HG03135 (cell line): ENCODE results near the gene TP53RK.
"Not testable (repeated sequence)": the region's sequence is repeated elsewhere in the genome, so short reads cannot be mapped to it uniquely, and the experiment has no call there.

Source experiments
- ATAC-seq: cut with Tn5 transposase; IDR thresholded peaks from one replicate; pipeline ENCODE4 v1.9.1; 2021; ENCODE audit warnings: mild to moderate bottlenecking, moderate library complexity; ENCODE audit not compliant: unreplicated experiment

TP53RK gene

DNA sequence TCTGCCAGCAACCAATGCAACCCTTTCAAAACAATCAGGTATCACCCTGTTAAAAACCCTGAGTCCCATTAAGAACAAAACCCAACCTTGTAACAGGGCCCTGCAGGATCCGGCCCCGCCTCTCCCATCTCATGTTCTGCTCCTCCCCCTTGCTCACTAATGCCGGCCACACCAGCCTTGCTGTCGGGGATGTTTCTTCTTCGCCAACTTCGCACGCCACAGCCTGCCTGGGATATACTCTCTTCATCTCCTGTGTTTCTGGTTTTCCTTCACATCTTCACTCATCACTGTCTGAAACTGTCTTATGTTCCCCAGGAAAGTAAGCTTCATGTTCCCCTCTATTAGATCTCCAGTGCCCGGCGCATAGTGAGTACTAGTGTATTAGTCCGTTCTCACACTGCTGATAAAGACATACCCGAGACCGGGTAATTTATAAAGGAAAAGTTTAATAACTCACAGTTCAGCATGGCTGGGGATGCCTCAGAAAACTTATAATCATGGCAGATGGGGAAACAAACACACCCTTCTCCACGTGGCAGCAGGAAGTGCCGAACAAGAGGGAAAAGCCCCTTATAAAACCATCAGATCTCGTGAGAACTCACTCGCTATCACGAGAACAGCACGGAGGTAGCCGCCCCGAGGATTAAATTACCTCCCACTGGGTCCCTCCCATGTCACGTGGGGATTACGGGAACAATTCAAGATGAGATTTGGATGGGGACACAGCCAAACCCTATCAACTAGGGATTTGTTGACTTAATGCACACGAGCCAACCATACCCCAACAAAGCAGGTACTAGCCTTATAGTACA, 5.1 kb downstream of the TP53RK start:
- no peak for ATAC-seq

DNA sequence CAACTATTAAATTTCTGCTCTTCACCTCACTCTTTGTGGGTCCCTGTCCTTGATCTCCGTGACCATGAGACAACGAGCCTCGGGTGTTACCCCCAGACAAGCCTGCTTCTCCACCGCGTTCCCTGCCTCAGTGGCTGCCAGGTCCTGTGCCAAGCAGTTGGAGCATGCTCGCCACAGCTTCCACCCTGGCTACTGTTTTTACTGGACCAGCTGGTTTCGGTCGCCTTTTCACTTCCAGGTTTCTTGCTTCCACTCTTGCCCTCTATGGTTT, 5.6 kb downstream of the TP53RK start:
- no peak for ATAC-seq

DNA sequence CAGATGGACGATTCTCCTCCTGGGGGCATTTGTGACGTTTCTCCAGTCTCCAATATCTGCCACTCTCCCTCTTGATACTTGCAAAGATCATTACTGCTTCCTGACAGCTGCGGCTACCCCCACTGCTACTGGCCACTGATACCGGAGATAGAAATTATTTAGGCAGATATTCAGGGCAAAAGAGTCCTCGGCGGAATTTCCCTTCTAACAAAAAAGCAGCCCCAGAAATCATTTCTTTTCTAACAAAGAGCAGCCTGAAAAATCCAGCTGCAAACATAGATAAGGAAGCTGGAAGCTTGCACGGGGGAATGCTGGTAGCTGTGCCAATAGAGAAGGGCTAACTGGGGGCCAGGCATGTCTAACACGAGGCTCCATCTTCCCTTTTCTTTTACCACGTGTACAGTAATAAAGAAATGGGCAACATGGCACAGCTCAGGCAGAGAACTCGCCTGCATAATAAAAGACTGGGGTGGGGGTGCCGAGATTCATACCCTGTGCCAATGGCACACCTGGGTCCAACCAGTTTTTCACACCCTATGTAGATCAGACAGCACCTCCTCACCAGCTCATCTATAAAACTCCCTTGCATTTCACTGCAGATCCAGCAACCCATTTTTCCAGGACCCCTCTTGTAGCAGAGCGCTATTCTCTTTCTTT, 6.1 kb downstream of the TP53RK start:
- no peak for ATAC-seq

- ATAC-seq, result no peak
Measured at GRCh38 chr20:46682063-46682821, 7.0 kb downstream of the TP53RK start.

- ATAC-seq, result no peak
Measured at GRCh38 chr20:46681032-46681854, 8.0 kb downstream of the TP53RK start.

DNA sequence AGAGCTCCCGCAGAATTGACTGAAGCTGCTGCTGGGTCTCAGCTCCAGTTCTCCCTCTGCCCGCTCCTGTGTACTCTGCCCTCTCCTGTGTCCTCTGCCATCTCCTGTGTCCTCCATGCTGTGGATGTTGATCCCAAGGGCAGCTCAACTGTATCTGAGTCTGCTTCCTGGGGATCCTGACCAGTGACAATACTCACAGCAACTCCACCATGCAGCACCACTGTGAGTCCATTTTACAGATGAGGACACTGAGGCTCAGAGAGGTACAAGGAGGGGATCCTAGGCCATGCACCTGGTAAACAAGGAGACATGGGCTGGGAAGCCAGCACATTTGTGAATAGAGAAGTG, 8.6 kb downstream of the TP53RK start:
- no peak for ATAC-seq

DNA sequence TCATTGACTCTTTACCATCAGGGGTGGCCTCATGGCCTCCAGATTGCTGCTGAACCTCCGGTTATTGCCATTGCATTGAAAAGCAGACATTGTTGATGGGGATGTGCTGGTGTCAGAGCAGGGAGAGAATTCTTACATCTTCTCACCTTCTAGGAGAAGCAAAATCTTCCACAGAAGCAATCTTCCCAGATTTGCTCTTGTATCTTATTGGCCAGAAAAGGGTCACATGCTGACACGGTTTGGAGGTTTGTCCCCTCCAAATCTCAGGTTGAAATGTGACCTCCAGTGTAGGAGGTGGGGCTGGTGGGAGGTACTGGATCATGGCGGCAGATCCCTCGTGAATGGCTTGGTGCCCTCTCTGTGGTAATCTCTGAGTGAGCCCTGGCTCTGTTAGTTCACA, 10.7 kb downstream of the TP53RK start:
- no peak for ATAC-seq

GRCh38 chr20:46677608-46678007, 11.6 kb downstream of the TP53RK start:
- no peak for ATAC-seq

DNA sequence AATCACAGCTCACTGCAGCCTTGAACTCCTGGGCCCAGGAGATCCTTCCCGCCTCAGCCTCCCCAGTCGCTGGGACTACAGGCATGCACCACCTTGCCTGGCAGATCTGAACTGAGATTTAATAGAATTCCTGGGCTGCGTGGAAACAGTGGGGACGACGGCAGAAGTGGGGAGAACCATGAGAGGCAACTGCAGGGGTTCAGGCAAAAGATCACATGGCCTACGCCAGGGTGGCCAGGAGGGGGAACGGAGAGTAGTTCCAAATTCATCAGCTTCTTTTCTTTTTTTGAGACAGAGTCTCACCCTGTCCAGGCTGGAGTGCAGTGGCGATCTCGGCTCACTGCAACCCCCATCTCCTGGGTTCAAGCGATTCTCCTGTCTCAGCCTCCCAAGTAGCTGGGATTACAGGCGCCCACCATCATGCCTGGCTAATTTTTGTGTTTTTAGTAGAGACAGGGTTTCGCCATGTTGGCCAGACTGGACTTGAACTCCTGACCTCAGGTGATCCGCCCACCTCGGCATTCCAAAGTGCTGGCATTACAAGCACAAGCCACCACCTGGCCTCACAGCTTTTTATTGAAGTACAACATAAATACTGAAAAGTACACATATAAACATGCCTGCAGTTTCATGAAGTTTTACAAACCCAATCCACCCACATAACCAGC, 12.5 kb downstream of the TP53RK start:
- ATAC-seq, result not testable (repeated sequence)

DNA sequence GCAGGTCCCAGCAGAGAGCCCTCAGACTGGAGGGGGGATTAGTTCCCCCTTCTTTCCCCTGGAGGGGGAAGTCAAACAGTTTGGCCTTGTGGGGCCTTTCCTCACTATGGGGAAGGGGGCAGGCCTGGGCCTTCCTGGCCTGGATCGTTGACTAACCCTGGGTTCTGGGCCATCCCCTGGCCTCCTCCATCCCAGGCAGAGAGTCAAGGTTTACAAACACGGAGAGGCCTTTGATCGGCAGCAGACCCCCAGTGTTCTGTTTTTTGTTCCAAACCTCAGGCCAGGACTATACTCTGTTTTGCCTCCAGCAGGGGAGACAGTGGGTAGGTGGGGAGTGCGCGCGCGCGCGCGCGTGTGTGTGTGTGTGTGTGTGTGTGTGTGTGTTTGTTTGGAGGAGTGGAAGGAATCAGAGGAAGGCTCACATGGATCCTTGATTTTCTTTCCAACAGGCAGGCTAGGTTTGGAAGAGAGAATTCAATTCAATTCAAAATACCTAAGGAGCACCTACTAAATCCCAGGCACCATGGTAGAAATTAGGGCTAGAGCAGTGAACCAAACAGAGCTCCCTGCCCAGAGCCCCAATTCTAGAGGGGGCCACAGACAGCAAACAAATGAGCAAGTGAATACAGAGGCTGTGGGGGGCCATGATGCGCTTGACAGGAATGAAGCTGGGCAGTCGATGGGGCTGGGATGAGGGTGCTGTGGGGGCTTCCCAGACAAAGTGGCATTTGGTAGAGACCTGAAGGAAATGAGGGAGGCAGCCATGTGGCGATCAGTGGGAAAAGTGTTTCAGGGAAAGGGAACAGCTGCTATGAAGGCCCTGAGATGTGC, 14.8 kb downstream of the TP53RK start:
- no peak for ATAC-seq

DNA sequence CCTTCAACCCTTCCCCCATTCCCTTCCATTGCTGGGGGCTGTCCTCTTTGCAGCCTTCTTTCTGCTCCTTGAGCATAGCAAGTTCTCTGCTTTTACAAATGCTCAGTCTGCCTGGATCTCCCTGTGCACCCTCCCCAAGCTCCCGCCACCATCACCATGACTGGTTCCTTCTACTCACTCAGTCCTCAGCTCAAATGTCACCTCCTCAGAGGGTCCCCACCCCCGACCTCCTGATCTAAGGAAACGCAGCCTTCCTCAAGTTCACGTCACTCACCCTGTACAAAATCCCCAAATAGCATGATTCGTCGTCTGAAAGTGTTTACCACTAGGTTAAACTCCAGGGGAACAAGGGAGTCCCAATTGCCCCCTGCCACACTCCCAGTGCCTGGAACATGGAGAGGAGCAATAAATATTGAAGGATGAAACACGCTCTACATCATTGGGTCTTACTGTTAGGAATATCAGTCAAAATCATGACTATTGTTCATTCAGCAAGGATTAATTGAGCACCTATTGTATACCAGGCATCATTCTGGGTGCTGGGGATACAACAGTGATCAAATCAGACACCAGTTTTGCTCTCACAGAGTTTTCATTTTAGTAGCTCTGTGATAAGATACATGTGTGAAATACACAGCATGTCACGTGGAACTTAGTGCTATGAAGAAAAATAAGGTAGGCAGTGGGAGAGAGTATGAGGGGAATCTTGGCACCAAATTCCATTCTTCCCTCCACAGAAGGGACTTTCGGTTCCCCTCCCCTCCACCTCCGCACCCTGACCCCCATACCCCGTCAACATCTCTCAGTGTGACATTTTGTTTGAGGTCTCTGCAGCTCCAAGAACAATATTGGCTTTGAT, 15.6 kb downstream of the TP53RK start:
- ATAC-seq, result no peak

DNA sequence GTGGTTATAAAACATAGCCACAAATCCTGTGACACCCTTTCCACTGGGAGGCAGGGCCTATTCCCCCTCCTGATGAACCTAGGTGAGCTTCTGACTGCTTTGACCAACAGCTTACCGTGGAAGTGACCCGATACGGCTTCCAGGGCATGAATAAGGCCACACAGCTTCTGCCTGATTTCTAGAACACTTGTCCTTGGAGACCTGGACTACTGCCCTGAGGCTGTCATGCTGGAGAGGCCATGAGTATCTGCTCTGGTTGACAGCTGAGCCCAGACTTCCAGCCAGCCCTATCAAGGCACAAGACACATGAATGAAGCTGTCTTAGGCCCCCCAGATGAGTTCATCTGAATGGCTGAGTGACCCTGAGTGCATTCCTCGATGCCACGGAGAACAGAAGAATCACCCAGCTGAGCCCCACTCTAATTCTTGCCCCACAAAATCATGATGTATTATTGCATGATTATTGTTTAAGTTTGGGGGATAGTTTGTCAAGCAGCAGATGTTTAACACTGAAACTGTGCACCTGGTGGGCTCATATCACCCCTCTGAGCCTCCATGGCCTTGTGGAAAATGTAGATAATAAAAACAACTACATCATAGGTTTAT, 16.6 kb downstream of the TP53RK start:
- ATAC-seq, result no peak

GRCh38 chr20:46671866-46672542, 17.2 kb downstream of the TP53RK start:
- no peak for ATAC-seq

DNA sequence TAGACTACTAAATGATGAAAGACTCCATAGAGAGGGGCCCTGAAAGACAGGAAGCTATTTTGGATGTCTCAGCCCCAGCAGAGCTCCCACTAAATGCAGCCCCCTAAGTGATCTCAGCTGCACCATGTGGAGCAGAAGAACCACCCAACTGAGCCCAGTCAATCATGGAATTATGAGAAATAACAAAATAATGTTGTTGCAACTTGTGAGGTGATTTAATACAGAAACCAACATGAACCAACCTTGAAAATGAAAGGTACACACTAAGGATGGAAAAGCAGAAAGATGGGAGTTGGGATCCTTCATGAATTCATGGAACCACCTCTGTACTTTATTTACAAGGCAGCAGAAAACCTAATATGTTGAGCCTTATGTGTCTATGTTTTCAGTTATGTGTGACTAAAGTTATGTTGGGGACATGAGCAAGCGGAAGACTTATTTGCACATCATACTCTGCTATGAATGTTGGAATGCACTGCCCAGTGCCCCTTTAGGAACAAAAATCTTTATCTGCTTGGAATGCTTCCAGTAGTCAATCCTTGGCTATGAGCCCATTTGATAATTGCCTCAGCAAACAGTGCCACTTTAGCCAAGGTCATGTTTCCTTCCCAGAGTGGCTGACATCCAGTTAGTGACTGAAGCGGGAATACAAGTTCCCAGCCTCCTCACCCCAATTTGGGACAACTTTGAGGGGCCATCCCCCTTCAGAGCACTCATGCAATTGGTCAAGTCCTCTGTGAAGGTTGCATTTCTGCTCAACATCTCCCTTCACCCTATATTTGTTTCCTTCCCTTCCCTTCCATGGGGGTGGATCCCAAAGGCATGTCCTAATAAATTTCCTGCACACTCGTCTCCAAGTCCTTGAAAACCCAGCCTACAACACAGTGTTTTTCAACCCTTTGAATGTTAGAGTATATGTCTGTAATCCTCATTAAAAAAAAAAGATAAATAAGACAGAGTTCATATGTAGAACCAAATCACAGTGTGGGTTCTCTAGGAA, 18.4 kb downstream of the TP53RK start:
- no peak for ATAC-seq

GRCh38 chr20:46670228-46670584, 19.0 kb downstream of the TP53RK start:
- ATAC-seq, result no peak

- no peak for ATAC-seq
Measured at GRCh38 chr20:46666818-46667515, 22.3 kb downstream of the TP53RK start.
